SU-DHL-6 (cell line): ENCODE results near the gene ATRIP.

Source experiments
- CTCF ChIP-seq: fragments of 200-600 bp; sonication (generic); IDR thresholded peaks from one replicate; pipeline ENCODE4 v1.5.1; 2017; ENCODE audit warnings: antibody characterized with exemption, mild to moderate bottlenecking, low read length, moderate library complexity; ENCODE audit not compliant: insufficient read depth, poor library complexity, severe bottlenecking
- EZH2phosphoT487 ChIP-seq: fragments of 200-600 bp; sonication (generic), shearing (Covaris generic); conservative IDR thresholded peaks from 2 replicates; pipeline ENCODE4 v1.6.1; 2018; ENCODE audit warnings: mild to moderate bottlenecking, antibody characterized with exemption, low read length, moderate library complexity, mixed read lengths

GRCh38 chr3:48503401-48504050, 57.0 kb downstream of the ATRIP start:
- TF ChIP-seq CTCF, result no peak
- TF ChIP-seq EZH2phosphoT487, result no peak
